T-helper 9 cell (primary cell): Measurements from ENCODE around the gene P2RY12.

Experiments used
- DNase-seq: peaks from one replicate; pipeline ENCODE4 v3.0.0-alpha.2; 2020

Gene P2RY12

DNA sequence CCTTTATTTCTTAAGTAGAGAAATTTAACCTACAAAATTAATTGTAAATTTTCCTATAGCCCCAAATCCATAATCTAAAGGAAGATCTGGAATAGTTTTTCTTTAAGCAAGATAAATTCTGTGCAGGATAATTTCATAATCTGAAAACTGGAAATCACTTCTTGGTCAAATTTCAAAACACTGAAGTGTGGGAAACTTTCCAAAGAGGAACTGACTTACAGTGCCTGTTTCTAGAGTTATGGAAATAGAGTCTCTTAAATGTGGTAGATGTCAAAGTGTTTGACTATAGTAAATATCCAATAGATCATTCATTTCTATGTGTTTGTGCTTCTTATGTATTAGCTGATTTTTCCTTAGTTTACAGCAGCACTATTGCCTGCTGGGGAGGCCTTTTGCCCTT lies 53.7 kb downstream of the P2RY12 start:
- no peak for DNase-seq

GRCh38 chr3:151330379-151330778 lies 54.2 kb downstream of the P2RY12 start:
- DNase-seq, result no peak

DNA sequence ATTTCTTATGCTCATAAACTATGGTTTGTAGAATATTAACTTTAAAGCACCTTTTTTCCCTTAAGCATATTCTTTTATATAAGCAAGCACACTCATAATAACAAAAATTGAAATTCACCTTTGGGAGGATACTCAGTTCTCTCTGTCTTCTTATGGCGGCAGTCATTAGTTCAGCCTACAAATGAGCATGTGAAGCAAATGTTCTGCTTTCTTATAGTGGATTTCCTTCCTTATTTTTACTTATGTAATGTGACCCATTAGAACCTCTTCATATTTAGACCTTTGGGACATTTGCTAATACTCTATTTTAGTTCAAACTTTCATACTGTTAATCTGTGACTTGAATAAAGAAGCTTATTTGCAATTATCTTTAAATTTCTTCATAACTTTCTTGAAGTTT lies 55.2 kb downstream of the P2RY12 start, which contains the start of gene P2RY13:
Gene P2RY13 (minus strand): TSS at position 187 of the 400 bp plus-strand sequence. CDS start 21 bp downstream, at position 166.
- no peak for DNase-seq

- no peak for DNase-seq
Measured at GRCh38 chr3:151328298-151328995, 56.1 kb downstream of the P2RY12 start.

GRCh38 chr3:151327571-151328198 lies 56.9 kb downstream of the P2RY12 start:
- DNase-seq, result no peak

GRCh38 chr3:151322511-151322910 lies 62.0 kb downstream of the P2RY12 start:
- no peak for DNase-seq

GRCh38 chr3:151321526-151321925 lies 63.0 kb downstream of the P2RY12 start:
- no peak for DNase-seq

DNA sequence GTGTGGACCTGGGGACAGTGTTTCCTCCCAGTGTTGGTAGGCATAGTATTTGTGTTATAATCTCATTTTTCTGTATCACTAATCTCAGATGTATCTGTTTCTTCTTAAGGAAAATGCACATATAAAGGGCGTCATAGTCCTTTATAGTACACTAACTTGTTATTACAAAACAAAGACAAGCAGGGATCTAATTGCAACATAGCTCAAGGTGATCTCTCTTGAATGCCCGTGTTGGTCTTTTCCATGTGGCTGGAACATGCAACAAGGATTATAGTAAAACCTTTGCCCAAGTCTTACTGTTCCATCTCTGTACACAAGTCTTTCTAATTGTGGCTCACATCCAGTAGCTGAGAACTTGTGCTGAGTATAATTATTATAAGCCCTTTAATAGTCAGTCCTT lies 64.4 kb downstream of the P2RY12 start:
- no peak for DNase-seq

DNA sequence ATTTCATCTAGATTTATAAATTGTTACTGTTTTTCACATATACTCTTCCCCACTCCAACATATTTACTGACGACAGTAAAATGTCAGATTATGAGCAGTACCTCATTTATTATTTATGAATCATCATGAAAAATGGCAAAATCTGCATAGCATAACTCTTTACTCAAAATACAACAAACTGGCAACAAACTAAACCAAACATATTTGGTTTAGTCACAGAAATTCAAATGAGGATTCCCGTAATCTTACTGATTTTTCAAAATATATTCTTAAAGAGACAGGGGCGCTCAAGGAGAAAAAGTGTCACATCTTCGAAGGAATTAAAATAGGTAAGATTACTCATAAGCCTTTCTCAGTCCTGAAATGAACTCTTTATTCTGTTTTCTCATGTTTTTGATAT lies 64.9 kb downstream of the P2RY12 start:
- DNase-seq, result no peak

DNA sequence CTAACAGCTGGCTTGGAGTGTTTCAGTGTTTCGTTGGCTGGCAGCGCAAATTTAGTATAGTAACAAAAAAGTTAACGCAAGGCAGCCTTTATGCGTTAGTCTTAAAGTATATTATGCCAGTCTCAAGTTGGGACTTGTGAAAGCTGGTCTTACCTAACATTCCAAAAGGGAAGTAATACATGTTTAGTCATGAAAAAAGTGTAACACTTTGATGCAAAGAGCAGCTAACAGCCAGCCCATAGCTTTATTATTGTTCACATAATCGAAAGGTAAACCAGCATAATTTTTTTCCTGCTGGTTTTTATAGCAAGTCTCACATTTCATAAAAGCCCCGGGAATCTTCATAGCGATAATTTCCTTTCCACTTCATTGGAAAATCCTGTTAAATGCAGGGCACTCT lies 65.6 kb downstream of the P2RY12 start:
- no peak for DNase-seq

GRCh38 chr3:151318313-151318712 lies 66.2 kb downstream of the P2RY12 start:
- DNase-seq, result no peak

DNA sequence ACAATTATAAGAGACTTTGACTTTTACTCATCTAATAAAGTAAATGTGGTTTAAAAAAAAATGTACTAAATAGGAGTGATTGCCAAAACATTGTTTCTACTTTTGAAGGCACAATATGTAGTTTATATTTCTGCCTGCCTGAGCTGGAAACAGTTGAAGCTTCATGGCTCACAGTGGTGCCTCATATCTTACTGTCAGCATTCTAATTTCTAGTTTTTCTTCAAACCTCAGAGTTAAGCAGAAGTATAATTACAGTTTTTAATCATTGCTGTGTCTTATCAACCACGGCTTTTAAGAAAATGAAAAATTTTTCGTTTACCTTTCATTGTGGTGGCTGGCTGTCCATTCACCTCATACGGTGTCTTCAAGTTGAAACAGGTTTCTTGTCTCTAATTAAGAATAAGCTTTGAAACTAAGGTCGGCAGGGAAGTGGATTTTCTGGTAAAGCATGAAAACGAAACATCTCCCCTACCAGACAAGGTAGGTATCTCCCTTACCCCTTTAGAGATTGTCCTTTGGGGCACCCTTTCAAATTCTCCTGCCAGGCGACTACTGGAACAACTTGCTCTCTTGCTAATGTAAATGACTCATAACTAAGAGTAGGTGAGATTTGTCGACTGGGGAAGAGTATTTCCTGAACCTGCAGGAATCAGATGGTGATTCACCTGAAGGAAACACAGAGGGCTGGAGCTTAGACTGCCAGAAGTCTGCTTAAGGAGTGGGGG lies 68.1 kb downstream of the P2RY12 start, which contains the start of gene GPR87:
Gene GPR87 (minus strand): TSS at position 554 of the 725 bp plus-strand sequence. CDS start 16,720 bp downstream, outside the sequence.
- no peak for DNase-seq

- DNase-seq, result no peak
Measured at GRCh38 chr3:151315846-151316245, 68.7 kb downstream of the P2RY12 start.

DNA sequence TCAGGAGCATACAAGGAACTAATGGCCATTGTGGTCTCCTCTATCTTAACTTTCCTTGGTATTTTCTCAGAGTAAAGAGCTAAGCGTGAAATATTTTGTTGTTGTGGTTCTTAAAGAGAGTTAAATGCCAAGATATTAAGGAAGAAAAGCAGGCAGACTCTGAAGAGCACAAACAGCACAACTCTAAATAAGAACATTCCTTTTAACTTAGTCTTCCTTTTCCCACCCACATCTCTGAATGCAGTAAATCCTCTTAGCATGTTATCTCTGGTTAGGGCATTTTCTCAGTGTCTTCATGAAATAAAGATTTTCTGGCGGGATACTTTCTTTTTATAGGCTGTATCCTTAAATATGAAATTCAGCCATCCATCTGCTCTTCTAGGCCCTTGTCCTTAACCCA lies 69.4 kb downstream of the P2RY12 start:
- DNase-seq, result no peak

- no peak for DNase-seq
Measured at GRCh38 chr3:151314593-151314992, 70.0 kb downstream of the P2RY12 start.

DNA sequence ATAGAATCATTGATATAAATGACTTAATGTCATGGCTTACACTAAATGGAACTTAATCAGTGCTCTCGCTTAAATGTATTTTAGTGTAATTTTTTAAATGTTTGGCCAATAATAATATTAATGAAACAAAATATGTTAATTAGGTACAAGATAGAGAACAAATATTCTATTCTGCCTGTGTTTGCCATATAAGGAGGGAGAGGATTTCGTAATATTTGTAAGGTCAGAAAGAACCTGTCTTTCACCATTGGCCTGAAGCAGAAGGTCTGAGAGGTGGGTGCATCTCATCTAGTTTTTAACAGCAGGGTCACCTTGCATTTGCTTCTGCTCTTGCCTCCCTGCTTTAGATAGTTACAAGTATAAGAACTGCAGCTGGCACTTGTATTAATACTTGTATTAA lies 70.4 kb downstream of the P2RY12 start:
- DNase-seq, result no peak

- no peak for DNase-seq
Measured at GRCh38 chr3:151312972-151313371, 71.6 kb downstream of the P2RY12 start.

GRCh38 chr3:151309566-151309965 lies 75.0 kb downstream of the P2RY12 start:
- no peak for DNase-seq

GRCh38 chr3:151307583-151308488 lies 76.7 kb downstream of the P2RY12 start:
- DNase-seq, result no peak

DNA sequence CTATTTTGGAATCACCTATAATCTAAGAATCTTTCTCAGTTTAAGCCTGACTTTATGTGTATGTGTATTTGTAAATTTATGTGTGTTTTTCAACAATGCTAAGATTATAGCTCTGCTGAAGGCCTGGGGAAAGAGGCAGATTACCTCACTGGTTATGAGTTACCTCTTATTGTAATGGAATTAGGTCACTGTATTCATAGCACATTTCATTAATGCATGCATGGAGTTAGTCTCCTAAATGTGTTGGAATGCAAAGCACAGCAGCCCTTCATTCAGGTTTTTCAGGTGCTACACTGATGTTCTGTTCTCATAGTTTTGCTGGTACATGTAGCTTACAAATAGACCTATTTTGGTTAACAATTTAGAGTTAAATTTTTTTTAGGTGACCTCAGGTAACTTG lies 77.4 kb downstream of the P2RY12 start:
- DNase-seq, result no peak

- DNase-seq, result no peak
Measured at GRCh38 chr3:151306168-151306810, 78.3 kb downstream of the P2RY12 start.

GRCh38 chr3:151305775-151306151 lies 78.8 kb downstream of the P2RY12 start:
- no peak for DNase-seq
